Ishikawa (cell line): ENCODE results near the gene RPGR.

Experiments used
- CEBPB ChIP-seq: IDR thresholded peaks from 2 replicates; pipeline ENCODE4 v1.6.1; 2012
- RAD21 ChIP-seq: IDR thresholded peaks from 2 replicates; pipeline ENCODE4 v1.6.1; 2012; ENCODE audit warnings: low read depth
- TAF1 ChIP-seq: IDR thresholded peaks from 2 replicates; pipeline ENCODE4 v1.6.1; 2012; ENCODE audit warnings: low read depth, mild to moderate bottlenecking
- YY1 ChIP-seq: IDR thresholded peaks from 2 replicates; pipeline ENCODE4 v1.6.1; 2012; ENCODE audit warnings: low read depth
- TF ChIP-seq, protein P1 (sequence below): IDR thresholded peaks from 2 replicates; pipeline ENCODE4 v1.6.1; 2012
- TF ChIP-seq, protein P2 (sequence below): IDR thresholded peaks from 2 replicates; pipeline ENCODE4 v1.6.1; 2012; ENCODE audit warnings: low read depth, mild to moderate bottlenecking

DNA sequence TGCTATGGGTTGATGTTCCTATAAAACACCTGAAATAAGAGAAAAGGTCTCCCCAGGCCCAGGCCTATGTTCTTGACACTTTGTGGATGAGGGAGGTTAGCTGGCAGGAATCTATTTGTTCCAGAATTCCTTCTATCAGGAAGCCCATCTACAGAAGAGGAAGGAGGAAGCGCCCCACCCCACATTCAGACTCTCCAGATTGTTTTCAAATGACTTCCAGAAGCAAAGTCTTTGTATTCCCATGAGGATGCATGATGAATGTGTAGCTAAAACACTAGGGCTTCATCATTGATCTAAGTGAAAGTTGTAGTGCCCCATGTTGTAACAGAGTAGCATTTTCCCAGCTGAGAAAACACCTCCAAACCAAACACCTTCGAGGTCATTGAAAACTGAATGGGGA lies 41.5 kb upstream of the RPGR start:
- TF ChIP-seq CEBPB, result no peak
- TF ChIP-seq RAD21, result no peak
- no peak for TF ChIP-seq YY1
- TF ChIP-seq, protein P1, sequence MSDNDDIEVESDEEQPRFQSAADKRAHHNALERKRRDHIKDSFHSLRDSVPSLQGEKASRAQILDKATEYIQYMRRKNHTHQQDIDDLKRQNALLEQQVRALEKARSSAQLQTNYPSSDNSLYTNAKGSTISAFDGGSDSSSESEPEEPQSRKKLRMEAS, result no peak
- TF ChIP-seq, protein P2, sequence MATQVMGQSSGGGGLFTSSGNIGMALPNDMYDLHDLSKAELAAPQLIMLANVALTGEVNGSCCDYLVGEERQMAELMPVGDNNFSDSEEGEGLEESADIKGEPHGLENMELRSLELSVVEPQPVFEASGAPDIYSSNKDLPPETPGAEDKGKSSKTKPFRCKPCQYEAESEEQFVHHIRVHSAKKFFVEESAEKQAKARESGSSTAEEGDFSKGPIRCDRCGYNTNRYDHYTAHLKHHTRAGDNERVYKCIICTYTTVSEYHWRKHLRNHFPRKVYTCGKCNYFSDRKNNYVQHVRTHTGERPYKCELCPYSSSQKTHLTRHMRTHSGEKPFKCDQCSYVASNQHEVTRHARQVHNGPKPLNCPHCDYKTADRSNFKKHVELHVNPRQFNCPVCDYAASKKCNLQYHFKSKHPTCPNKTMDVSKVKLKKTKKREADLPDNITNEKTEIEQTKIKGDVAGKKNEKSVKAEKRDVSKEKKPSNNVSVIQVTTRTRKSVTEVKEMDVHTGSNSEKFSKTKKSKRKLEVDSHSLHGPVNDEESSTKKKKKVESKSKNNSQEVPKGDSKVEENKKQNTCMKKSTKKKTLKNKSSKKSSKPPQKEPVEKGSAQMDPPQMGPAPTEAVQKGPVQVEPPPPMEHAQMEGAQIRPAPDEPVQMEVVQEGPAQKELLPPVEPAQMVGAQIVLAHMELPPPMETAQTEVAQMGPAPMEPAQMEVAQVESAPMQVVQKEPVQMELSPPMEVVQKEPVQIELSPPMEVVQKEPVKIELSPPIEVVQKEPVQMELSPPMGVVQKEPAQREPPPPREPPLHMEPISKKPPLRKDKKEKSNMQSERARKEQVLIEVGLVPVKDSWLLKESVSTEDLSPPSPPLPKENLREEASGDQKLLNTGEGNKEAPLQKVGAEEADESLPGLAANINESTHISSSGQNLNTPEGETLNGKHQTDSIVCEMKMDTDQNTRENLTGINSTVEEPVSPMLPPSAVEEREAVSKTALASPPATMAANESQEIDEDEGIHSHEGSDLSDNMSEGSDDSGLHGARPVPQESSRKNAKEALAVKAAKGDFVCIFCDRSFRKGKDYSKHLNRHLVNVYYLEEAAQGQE, result no peak
- TF ChIP-seq TAF1, result no peak
